HEK293 (cell line): ENCODE measurements around the gene WNT9B.

ENCODE experiments used
- CTCF ChIP-seq: fragments of 450-650 bp; formaldehyde crosslinking; IDR thresholded peaks from 2 replicates; pipeline ENCODE4 v1.5.1; 2016; ENCODE audit warnings: missing biosample characterization, missing genetic modification characterization
- KLF1 ChIP-seq: fragments of 450-650 bp; formaldehyde crosslinking; IDR thresholded peaks from 2 replicates; pipeline ENCODE4 v1.5.1; 2016; ENCODE audit warnings: missing biosample characterization, missing genetic modification characterization
- PBX3 ChIP-seq: sonication (generic); formaldehyde crosslinking; IDR thresholded peaks from 2 replicates; pipeline ENCODE4 v1.8.1; 2022; ENCODE audit warnings: mild to moderate bottlenecking, moderate library complexity, missing genetic modification reagents
- SP2 ChIP-seq: fragments of 450-650 bp; formaldehyde crosslinking; IDR thresholded peaks from 2 replicates; pipeline ENCODE4 v1.5.1; 2016; ENCODE audit warnings: missing biosample characterization, missing genetic modification characterization
- ZBTB26 ChIP-seq: fragments of 450-650 bp; formaldehyde crosslinking; optimal IDR thresholded peaks from 2 replicates; pipeline ENCODE3; 2016; ENCODE audit warnings: missing biosample characterization, mild to moderate bottlenecking, missing genetic modification characterization
- ZNF169 ChIP-seq: fragments of 450-650 bp; formaldehyde crosslinking; IDR thresholded peaks from 2 replicates; pipeline ENCODE4 v1.5.1; 2016; ENCODE audit warnings: missing biosample characterization, missing genetic modification characterization
- ZNF274 ChIP-seq, 2 experiments: fragments of 200-500 bp in 1 of 2; fragments of 450-650 bp in 1 of 2; sonication (Bioruptor generic) in 1 of 2; formaldehyde crosslinking in 1 of 2; IDR thresholded peaks; 2 replicates each; pipeline versions ENCODE4 v1.5.1 to v1.6.1; 2014 to 2016; ENCODE audit warnings: borderline replicate concordance in 1 of 2, inconsistent platforms in 1 of 2, low read length in 1 of 2, missing biosample characterization in 1 of 2, missing genetic modification characterization in 1 of 2
- ZNF341 ChIP-seq: fragments of 450-650 bp; formaldehyde crosslinking; IDR thresholded peaks from 2 replicates; pipeline ENCODE4; 2016; ENCODE audit warnings: low read depth, missing biosample characterization, missing genetic modification characterization
- ZNF362 ChIP-seq: fragments of 450-650 bp; formaldehyde crosslinking; IDR thresholded peaks from 2 replicates; pipeline ENCODE4 v1.5.1; 2016; ENCODE audit warnings: missing biosample characterization, missing genetic modification characterization
- ZNF544 ChIP-seq: fragments of 450-650 bp; formaldehyde crosslinking; IDR thresholded peaks from 2 replicates; pipeline ENCODE4 v1.5.0; 2017; ENCODE audit warnings: missing biosample characterization, missing genetic modification characterization
- ZNF585B ChIP-seq: fragments of 450-650 bp; formaldehyde crosslinking; IDR thresholded peaks from 2 replicates; pipeline ENCODE4 v1.5.1; 2016; ENCODE audit warnings: missing biosample characterization, missing genetic modification characterization
- ZNF654 ChIP-seq: fragments of 450-650 bp; formaldehyde crosslinking; IDR thresholded peaks from 2 replicates; pipeline ENCODE4 v1.5.1; 2016; ENCODE audit warnings: low read depth, missing biosample characterization, missing genetic modification characterization
- ZSCAN30 ChIP-seq: fragments of 450-650 bp; IDR thresholded peaks from 2 replicates; pipeline ENCODE4 v1.5.1; 2018; ENCODE audit warnings: missing biosample characterization, mild to moderate bottlenecking, missing genetic modification characterization, moderate library complexity
- ZXDB ChIP-seq: fragments of 450-650 bp; formaldehyde crosslinking; IDR thresholded peaks from 2 replicates; pipeline ENCODE4 v1.5.1; 2016; ENCODE audit warnings: missing biosample characterization, missing genetic modification characterization

GRCh38 chr17:46886310-46886663 is 34.9 kb downstream of the WNT9B start:
- TF ChIP-seq CTCF (tag by site-specific recombination) = no peak
- TF ChIP-seq ZNF169 = no peak
- TF ChIP-seq KLF1 (tag by site-specific recombination) = no peak
- TF ChIP-seq PBX3 (CRISPR knock-in tag) = no peak
- no peak for TF ChIP-seq ZBTB26
- TF ChIP-seq ZNF544 (tag by site-specific recombination) = no peak
- TF ChIP-seq ZNF274 (IDR thresholded peaks at IDR 0.05; ENCODE audit: low read length) = no peak
- TF ChIP-seq ZNF274 (tag by site-specific recombination; IDR thresholded peaks at IDR 0.05; ENCODE audit: borderline replicate concordance) = no peak
- TF ChIP-seq ZNF585B (tag by site-specific recombination) = no peak
- TF ChIP-seq ZNF654 (tag by site-specific recombination) = no peak
- TF ChIP-seq ZNF362 = no peak
- no peak for TF ChIP-seq SP2 (tag by site-specific recombination)
- TF ChIP-seq ZSCAN30 (tag by site-specific recombination) = no peak
- no peak for TF ChIP-seq ZXDB (tag by site-specific recombination)
- TF ChIP-seq ZNF341 = no peak
